Ishikawa (cell line): ENCODE measurements around the gene ANKRD11.

Experiments used
- EP300 ChIP-seq: IDR thresholded peaks from 2 replicates; pipeline ENCODE4 v1.6.1; 2012; ENCODE audit warnings: borderline replicate concordance
- MAX ChIP-seq: IDR thresholded peaks from 2 replicates; pipeline ENCODE4 v1.6.1; 2012
- REST ChIP-seq: IDR thresholded peaks from 2 replicates; pipeline ENCODE4 v1.6.1; 2012; ENCODE audit warnings: low read depth, mild to moderate bottlenecking
- ZBTB7A ChIP-seq: IDR thresholded peaks from 2 replicates; pipeline ENCODE4 v1.6.1; 2012; ENCODE audit warnings: low read depth

DNA sequence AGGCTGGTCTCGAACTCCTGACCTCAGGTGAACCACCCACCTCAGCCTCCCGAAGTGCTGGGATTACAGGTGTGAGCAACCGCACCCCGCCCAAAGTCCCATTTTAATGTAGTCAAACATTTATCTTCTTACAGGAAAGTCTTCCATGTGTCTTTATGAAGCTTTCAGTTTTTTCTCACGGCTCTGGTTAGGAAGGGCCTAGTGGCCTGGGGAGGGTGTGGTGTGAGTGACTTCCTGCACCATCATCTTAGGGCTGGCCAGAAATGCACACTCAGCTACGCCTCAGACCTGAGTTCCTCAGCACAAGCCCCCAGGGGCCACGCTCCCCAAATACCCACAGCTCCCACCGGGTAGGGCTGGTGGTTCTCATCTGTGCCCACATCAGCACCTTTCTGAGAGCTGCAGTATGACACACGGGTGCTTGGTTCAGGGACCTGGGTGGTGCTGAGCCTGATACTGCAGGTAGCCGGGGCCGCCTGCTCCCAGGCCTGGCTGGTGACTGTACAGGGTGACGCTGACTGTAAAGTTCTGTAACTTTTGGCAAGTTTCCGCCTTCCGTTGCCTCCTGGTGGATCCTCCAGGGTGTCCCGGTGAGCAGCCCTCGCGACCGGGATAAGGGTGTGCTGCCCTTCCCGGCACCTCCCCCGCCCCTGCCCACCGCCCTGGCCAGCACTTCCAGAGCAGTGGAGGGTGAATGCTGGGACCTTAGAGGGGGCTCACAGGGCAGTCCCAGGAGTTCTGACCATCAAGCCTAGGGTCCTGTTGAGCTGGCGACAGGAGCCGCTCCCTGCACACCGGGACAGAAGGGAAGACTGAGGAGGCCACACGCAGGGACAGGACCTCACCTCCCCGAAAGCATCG lies 220.3 kb downstream of the ANKRD11 start:
- TF ChIP-seq ZBTB7A, result no peak
- TF ChIP-seq REST, result no peak
- no peak for TF ChIP-seq MAX
- TF ChIP-seq EP300, result no peak
